ENCODE results near the gene SYNGAP1. TPM values are rescaled to one million over a fixed set of nuclear protein-coding genes. Genes with fewer than 3 reads are reported as not detected.

SYNGAP1 gene
- polyA plus RNA-seq, 1 donor from 2014 or later: 4.3 TPM

- Histone ChIP-seq H3K9ac (ENCODE audit: low read length) (no peak overlapping the region), H3K79me2 (replicated peaks; ENCODE audit: insufficient read depth, low read length) (no peaks in the 10 kb centered on the region), H3F3A (ENCODE audit: insufficient read depth, low read length, poor library complexity, severe bottlenecking) (no peaks in the 10 kb centered on the region), H3K4me3 (ENCODE audit: low read length) (no peak overlapping the region), H3K36me3 (ENCODE audit: insufficient read depth, low read length) (no peaks in the 10 kb centered on the region), H3K4me2 (ENCODE audit: low read length) (no peak overlapping the region), H2AFZ (ENCODE audit: low read depth, low read length) (no peak overlapping the region), H3K9me2 (ENCODE audit: insufficient read depth, low read length) (no peaks in the 10 kb centered on the region), H3K9me3 (ENCODE audit: low read length) (no peaks in the 10 kb centered on the region), H3K27ac (ENCODE audit: low read length) (no peak overlapping the region), H3K27me3 (ENCODE audit: insufficient read depth, low read depth, low read length) (no peaks in the 10 kb centered on the region), H4K20me1 (ENCODE audit: insufficient read depth) (no peaks in the 10 kb centered on the region)
- no peak for TF ChIP-seq MXI1 (conservative IDR thresholded peaks at IDR 0.05; ENCODE audit: poor library complexity, severe bottlenecking)
- TF ChIP-seq, protein P1, sequence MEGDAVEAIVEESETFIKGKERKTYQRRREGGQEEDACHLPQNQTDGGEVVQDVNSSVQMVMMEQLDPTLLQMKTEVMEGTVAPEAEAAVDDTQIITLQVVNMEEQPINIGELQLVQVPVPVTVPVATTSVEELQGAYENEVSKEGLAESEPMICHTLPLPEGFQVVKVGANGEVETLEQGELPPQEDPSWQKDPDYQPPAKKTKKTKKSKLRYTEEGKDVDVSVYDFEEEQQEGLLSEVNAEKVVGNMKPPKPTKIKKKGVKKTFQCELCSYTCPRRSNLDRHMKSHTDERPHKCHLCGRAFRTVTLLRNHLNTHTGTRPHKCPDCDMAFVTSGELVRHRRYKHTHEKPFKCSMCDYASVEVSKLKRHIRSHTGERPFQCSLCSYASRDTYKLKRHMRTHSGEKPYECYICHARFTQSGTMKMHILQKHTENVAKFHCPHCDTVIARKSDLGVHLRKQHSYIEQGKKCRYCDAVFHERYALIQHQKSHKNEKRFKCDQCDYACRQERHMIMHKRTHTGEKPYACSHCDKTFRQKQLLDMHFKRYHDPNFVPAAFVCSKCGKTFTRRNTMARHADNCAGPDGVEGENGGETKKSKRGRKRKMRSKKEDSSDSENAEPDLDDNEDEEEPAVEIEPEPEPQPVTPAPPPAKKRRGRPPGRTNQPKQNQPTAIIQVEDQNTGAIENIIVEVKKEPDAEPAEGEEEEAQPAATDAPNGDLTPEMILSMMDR (IDR thresholded peaks at IDR 0.05; ENCODE audit: poor library complexity, severe bottlenecking): no peak
- no peak for TF ChIP-seq EZH2 (IDR thresholded peaks at IDR 0.05; ENCODE audit: borderline replicate concordance, insufficient read depth, low read length, poor library complexity, severe bottlenecking)
- no peak for TF ChIP-seq POLR2AphosphoS5 (IDR thresholded peaks at IDR 0.05)
- no peak for TF ChIP-seq EP300 (conservative IDR thresholded peaks at IDR 0.05; ENCODE audit: poor library complexity, severe bottlenecking)
- TF ChIP-seq RAD21 (conservative IDR thresholded peaks at IDR 0.05): no peak
Observed at GRCh38 chr6:33372526-33373123, 47.2 kb upstream of the SYNGAP1 start.

- H3K27ac ChIP-seq (ENCODE audit: low read length): no peak overlapping the region
- H3K9me3 ChIP-seq (ENCODE audit: low read length): no peaks in the 10 kb centered on the region
- TF ChIP-seq RAD21 (conservative IDR thresholded peaks at IDR 0.05) (no peak), EP300 (conservative IDR thresholded peaks at IDR 0.05; ENCODE audit: poor library complexity, severe bottlenecking) (no peak), MXI1 (conservative IDR thresholded peaks at IDR 0.05; ENCODE audit: poor library complexity, severe bottlenecking) (no peak), POLR2AphosphoS5 (IDR thresholded peaks at IDR 0.05) (no peak), REST (IDR thresholded peaks at IDR 0.05; ENCODE audit: borderline replicate concordance) (no peak), SMC3 (conservative IDR thresholded peaks at IDR 0.05; ENCODE audit: poor library complexity) (no peak), EZH2 (IDR thresholded peaks at IDR 0.05; ENCODE audit: borderline replicate concordance, insufficient read depth, low read length, poor library complexity, severe bottlenecking) (no peak), TAF1 (IDR thresholded peaks at IDR 0.05; ENCODE audit: low read depth) (no peak)
- TF ChIP-seq, protein P1 (IDR thresholded peaks at IDR 0.05; ENCODE audit: poor library complexity, severe bottlenecking): no peak
- H3K9me2 ChIP-seq (ENCODE audit: insufficient read depth, low read length): no peaks in the 10 kb centered on the region
- H3K27me3 ChIP-seq (ENCODE audit: insufficient read depth, low read depth, low read length): no peaks in the 10 kb centered on the region
- H3K79me2 ChIP-seq (replicated peaks; ENCODE audit: insufficient read depth, low read length): no peaks in the 10 kb centered on the region
- no peak overlapping the region for H2AFZ ChIP-seq (ENCODE audit: low read depth, low read length)
- no peaks in the 10 kb centered on the region for H4K20me1 ChIP-seq (ENCODE audit: insufficient read depth)
- no peak overlapping the region for H3K4me3 ChIP-seq (ENCODE audit: low read length)
- H3K9ac ChIP-seq (ENCODE audit: low read length): no peak overlapping the region
- H3K4me2 ChIP-seq (ENCODE audit: low read length): no peak overlapping the region
- H3F3A ChIP-seq (ENCODE audit: insufficient read depth, low read length, poor library complexity, severe bottlenecking): no peaks in the 10 kb centered on the region
- H3K36me3 ChIP-seq (ENCODE audit: insufficient read depth, low read length): no peaks in the 10 kb centered on the region
Observed at GRCh38 chr6:33373960-33374910, 45.6 kb upstream of the SYNGAP1 start.

Data from neural cell (in vitro differentiated cells).